ENCODE measurements around the gene KATNAL1. TPM values are rescaled to one million over a fixed set of nuclear protein-coding genes. Genes with fewer than 3 reads are reported as not detected.

KATNAL1 gene
- total RNA-seq, 1 donor: 7.0 TPM

DNA sequence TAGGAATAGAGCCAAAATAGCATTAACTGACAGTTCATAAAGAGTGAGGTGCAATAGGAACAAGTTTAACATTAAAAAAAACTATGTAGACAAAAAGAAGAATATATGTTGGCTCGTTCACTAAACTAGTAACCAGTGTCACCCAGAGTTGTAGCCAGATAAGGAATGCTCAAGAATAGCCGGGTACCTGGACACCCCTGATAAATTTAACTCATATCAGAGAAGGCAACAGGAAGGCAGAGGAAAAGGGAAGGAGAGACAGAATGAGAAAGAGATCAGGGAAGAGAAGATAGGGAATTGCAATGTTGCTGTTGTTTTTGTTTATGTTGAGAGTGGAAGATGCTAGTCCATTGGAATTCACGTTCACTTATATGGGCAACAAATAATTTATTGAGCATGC is 31.6 kb upstream of the KATNAL1 start:
- Histone ChIP-seq H3K4me1 (ENCODE audit: insufficient read depth, low read length) (peaks cover 6% of the 10 kb centered on the region), H3K4me3 (ENCODE audit: low read length) (no peak overlapping the region), H3K27me3 (ENCODE audit: insufficient read depth, low read length) (no peaks in the 10 kb centered on the region), H3K9me3 (ENCODE audit: low read depth, low read length) (no peaks in the 10 kb centered on the region)

DNA sequence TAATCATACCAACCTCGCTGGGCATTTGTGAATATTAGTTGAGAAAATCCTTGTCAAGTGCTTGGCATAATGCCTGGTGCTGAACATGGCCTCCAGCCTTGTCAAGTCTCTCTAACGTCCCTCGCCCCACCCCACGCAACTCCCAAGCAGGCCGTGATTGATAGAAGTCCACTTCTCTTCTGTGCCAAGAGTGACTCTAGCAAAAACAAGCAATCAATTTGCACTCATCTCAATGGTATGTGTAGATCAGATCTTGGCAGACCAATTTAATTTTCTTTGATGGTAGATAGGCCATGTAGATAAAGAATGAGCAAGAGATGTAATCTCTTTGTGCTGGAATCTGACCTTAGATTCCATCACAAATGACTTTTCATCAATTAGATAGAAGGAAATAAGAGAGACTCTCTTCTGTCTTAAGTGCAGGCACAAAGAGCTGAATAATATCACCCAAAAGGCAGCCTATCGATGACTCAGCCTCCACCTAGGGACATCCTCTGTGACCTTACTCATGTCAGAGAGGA is 31.0 kb upstream of the KATNAL1 start:
- Histone ChIP-seq H3K9me3 (ENCODE audit: low read depth, low read length) (no peaks in the 10 kb centered on the region), H3K4me3 (ENCODE audit: low read length) (no peak overlapping the region)

DNA sequence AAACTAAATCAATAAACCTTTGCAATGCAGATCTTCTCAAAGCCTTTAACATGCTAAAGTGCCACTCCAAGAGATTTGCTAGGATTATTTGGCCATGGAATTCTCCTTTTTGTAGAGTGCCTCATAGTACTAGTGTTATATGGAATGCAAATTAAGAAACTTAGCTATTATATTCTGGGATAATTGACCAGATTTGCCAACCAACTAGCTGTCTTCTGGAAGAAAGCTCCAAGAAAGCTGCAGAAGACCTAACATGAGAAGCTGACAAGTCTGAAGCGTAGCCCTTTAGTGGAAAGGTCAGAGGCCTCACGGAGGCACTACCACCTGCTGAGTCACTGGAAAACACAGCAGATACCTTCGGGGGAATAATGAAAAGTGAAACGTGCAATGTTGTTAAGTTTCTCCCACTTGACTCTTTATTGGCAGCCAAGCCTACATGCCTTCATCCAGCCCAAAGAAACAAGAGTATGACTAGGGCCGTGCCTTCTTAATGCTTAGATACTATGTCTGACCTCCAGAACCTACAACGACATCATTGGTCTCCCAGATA is 29.8 kb upstream of the KATNAL1 start:
- H3K4me3 ChIP-seq (ENCODE audit: low read length): no peak overlapping the region
- no peaks in the 10 kb centered on the region for H3K9me3 ChIP-seq (ENCODE audit: low read depth, low read length)
- H3K4me1 ChIP-seq (ENCODE audit: insufficient read depth, low read length): peaks cover 14% of the 10 kb centered on the region
- H3K27me3 ChIP-seq (ENCODE audit: insufficient read depth, low read length): no peaks in the 10 kb centered on the region

More for the DNA sequence above, 31.0 kb upstream of the KATNAL1 start:
- Histone ChIP-seq H3K4me1 (ENCODE audit: insufficient read depth, low read length) (peaks cover 9% of the 10 kb centered on the region), H3K27me3 (ENCODE audit: insufficient read depth, low read length) (no peaks in the 10 kb centered on the region)

DNA sequence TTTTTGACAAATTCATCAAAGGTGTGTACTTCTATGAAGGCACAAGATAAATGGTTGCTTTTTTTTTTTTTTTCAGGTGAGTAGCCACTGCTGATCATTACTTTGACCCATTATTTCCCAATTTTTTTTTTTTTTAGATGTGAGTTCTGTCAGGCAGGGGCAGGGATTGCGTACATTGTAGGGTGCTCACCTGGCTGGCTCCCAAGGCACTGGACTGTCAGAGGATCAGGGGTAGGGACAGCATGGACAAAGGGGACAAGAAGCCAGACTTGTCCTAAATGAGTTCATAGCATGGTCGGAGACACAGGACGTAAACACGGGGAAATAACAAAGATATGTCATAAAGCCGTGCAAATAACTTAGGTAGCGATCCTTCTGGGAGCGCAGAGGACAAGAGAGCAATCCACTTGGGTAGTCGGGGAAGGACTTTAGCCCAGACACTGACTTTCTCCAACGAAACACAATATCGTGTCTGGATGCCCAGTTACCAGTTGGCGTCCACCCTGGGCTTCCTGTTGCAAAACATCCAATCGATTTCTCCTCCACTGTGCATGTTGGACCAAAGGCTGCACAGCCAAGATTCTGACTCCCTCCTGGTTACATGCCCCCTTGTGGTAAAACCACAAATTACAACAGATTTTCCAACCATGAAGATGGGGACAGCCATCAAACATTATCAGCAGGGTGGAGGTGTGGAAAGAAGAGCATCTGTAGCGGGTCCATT is 27.5 kb upstream of the KATNAL1 start:
- Histone ChIP-seq H3K4me3 (ENCODE audit: low read length) (no peak overlapping the region), H3K4me1 (ENCODE audit: insufficient read depth, low read length) (peaks cover 12% of the 10 kb centered on the region), H3K27me3 (ENCODE audit: insufficient read depth, low read length) (no peaks in the 10 kb centered on the region), H3K9me3 (ENCODE audit: low read depth, low read length) (no peaks in the 10 kb centered on the region)

DNA sequence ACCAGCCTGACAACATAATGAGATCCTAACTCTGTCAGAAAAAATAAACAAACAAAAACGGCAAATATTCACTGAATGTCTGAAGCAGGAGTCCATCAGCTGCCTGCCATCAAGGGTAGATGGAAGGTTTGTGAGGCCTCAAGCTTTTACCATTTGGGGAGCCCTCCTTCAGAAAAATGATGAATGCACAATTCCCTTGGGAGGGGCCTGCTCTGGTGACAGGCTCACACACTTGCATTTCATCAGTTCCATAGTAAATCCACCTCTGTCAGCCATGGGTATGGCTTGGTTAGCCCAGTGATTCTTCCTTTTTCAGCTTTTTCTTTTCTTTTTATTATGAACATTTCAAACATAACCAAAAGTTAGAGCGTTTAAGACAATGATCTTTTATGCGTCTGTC is 26.3 kb upstream of the KATNAL1 start:
- no peaks in the 10 kb centered on the region for H3K9me3 ChIP-seq (ENCODE audit: low read depth, low read length)
- H3K4me1 ChIP-seq (ENCODE audit: insufficient read depth, low read length): peaks cover 12% of the 10 kb centered on the region
- no peaks in the 10 kb centered on the region for H3K27me3 ChIP-seq (ENCODE audit: insufficient read depth, low read length)
- no peak overlapping the region for H3K4me3 ChIP-seq (ENCODE audit: low read length)

DNA sequence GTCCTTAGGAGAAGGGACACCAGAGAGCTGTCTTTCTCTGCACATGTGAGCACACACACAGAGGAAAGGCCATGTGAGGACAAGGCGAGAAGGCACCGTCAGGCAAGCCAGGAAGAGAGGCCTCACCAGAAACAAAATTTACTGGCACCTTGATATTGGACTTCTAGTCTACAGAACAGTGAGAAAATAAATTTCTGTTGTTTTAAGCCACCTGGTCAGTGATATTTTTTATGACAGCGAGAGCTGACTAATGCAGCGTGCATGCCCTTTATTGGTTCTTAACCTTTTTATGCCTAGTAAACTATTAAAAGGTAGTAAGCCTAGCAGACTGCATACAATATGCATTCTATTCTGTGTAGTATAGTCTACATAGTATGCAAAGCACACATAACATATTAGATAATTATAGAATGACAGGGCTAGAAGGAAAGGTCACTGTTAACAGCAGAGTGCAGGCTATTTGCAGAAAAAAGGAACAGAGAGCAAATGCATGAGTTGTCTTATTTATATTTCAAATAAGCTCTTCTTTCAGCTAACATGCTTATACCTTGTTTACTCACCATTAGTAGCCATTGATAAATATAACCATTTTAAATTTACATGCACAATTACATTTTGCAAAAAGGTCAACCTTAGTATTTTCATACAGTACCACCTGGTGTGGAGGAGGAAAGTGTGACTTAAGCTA is 25.2 kb upstream of the KATNAL1 start:
- no peak overlapping the region for H3K4me3 ChIP-seq (ENCODE audit: low read length)
- no peaks in the 10 kb centered on the region for H3K9me3 ChIP-seq (ENCODE audit: low read depth, low read length)
- no peaks in the 10 kb centered on the region for H3K27me3 ChIP-seq (ENCODE audit: insufficient read depth, low read length)
- peaks cover 12% of the 10 kb centered on the region for H3K4me1 ChIP-seq (ENCODE audit: insufficient read depth, low read length)

DNA sequence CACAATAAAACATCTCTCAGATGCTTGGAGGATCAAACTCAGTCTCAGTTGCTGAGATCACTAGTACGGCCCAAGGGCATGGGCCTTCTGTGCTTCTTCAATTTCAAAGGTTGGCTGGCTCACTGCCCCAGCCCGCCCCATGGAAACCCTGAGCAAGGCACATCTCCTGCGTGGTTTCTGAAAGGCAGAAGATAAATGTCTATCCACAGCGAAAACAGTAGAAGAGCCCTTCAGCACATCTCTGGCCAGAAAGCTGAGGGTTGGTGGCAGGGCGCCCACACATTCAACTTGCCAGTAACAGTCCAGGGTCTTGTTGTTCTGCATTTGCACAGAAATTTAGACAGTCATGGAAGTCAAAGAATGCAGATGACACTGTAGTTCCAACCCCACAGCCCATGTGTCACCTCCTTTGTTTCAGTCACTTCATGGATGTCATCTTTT is 24.0 kb upstream of the KATNAL1 start:
- Histone ChIP-seq H3K27me3 (ENCODE audit: insufficient read depth, low read length) (no peaks in the 10 kb centered on the region), H3K4me3 (ENCODE audit: low read length) (no peak overlapping the region), H3K4me1 (ENCODE audit: insufficient read depth, low read length) (peaks cover 9% of the 10 kb centered on the region), H3K9me3 (ENCODE audit: low read depth, low read length) (no peaks in the 10 kb centered on the region)

DNA sequence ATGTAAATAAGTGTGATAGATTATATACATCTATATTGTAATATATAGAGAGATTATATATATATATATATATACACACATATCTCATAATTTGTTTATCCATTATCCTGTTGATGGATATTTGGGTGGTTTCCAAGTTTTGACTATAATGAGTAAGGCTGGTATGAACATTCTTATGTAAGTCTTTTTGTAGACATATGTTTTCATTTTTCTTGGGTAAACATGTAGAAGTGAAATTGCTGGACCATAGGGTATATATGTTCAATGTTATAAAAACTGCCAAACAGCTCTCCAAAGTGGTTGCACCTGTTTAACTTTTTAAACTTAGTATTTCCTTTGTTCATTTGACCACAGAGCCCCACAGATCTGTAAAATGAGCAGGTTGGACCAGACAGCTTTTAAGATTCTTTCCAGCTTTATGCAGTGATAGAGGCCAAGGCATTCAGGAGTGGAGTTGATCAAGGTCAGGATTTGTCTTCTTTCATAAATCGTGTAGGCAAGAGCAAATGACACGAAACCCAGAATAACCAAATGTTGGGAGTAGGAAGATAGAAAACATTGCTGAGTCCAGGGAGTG is 21.7 kb upstream of the KATNAL1 start:
- Histone ChIP-seq H3K4me3 (ENCODE audit: low read length) (no peak overlapping the region), H3K27me3 (ENCODE audit: insufficient read depth, low read length) (no peaks in the 10 kb centered on the region), H3K9me3 (ENCODE audit: low read depth, low read length) (no peaks in the 10 kb centered on the region), H3K4me1 (ENCODE audit: insufficient read depth, low read length) (peaks cover 8% of the 10 kb centered on the region)

DNA sequence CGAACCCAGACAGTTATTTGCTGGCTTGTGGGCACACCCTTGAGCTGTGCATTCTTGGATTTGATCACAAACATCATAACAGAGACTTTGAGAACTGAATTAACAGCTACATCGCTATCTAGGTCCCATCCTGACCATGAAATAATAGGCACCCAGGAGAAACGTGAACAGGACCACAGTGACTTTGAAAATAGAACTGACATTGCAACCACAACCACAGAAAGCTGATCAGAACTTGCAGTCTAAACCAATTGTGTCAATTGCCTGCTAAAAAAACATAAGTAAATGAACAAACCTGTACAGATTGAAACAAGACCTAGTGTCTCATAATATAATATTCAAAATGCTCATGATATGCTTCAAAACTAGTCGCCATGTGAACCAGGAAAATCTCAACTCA is 18.3 kb upstream of the KATNAL1 start:
- Histone ChIP-seq H3K4me3 (ENCODE audit: low read length) (no peak overlapping the region), H3K4me1 (ENCODE audit: insufficient read depth, low read length) (no peaks in the 10 kb centered on the region), H3K27me3 (ENCODE audit: insufficient read depth, low read length) (no peaks in the 10 kb centered on the region), H3K9me3 (ENCODE audit: low read depth, low read length) (no peaks in the 10 kb centered on the region)

DNA sequence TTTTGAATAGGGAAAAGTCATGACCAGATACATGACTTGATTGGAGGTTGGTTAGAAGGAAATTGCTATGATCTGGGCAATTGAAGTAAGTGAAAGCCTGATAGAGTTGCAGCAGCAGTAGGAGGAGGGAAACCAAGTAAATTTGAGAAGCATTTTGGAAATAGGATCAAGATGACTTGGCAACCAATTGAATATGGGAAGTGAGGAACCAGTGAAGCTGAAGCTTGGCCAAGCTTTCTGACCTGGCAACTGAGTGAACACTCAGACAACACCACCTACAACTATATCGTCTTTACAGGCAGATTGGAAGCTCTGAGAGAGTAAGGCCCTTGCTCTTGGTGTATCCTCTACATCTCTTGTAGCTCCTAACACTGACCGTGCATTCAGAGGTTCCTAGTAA is 16.2 kb upstream of the KATNAL1 start:
- Histone ChIP-seq H3K27me3 (ENCODE audit: insufficient read depth, low read length) (no peaks in the 10 kb centered on the region), H3K9me3 (ENCODE audit: low read depth, low read length) (no peaks in the 10 kb centered on the region), H3K4me3 (ENCODE audit: low read length) (no peak overlapping the region), H3K4me1 (ENCODE audit: insufficient read depth, low read length) (no peaks in the 10 kb centered on the region)

DNA sequence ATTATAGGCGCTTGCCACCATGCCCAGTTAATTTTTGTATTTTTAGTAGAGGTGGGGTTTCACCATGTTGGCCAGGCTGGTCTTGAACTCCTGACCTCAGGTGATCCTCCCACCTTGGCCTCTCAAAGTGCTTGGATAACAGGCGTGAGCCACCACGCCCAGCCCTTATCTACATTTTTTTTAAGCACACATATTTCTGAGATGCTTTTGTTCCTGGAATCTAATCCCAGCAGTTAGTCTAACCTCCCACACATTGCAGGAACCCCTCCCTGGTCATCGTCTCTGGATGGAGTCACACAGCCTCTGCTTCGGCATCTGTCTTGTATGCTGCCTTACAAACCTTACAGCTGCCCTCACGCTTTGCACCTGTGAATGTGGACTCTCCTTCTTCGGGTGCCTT is 15.1 kb upstream of the KATNAL1 start:
- Histone ChIP-seq H3K4me3 (ENCODE audit: low read length) (no peak overlapping the region), H3K9me3 (ENCODE audit: low read depth, low read length) (no peaks in the 10 kb centered on the region), H3K4me1 (ENCODE audit: insufficient read depth, low read length) (no peaks in the 10 kb centered on the region), H3K27me3 (ENCODE audit: insufficient read depth, low read length) (no peaks in the 10 kb centered on the region)

DNA sequence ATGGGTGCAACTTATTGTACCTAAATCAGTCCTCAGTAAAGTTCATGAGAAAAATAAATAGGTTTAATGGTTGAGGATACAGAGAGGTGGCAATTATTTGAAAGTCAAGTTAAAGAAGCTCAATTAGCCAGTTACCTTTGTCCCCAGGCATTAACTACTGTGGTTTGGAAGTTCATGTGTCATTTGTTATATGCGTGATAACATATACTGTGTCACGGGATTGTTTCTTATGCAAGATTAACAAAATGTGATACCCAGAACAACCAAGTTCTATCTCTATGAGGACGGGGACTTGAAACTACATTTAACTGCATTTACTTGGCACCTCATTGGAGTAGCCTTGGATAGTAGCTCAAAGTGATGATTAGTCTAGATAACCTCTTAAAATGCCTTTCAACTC is 13.9 kb upstream of the KATNAL1 start:
- no peaks in the 10 kb centered on the region for H3K27me3 ChIP-seq (ENCODE audit: insufficient read depth, low read length)
- H3K9me3 ChIP-seq (ENCODE audit: low read depth, low read length): no peaks in the 10 kb centered on the region
- no peak overlapping the region for H3K4me3 ChIP-seq (ENCODE audit: low read length)
- no peaks in the 10 kb centered on the region for H3K4me1 ChIP-seq (ENCODE audit: insufficient read depth, low read length)

DNA sequence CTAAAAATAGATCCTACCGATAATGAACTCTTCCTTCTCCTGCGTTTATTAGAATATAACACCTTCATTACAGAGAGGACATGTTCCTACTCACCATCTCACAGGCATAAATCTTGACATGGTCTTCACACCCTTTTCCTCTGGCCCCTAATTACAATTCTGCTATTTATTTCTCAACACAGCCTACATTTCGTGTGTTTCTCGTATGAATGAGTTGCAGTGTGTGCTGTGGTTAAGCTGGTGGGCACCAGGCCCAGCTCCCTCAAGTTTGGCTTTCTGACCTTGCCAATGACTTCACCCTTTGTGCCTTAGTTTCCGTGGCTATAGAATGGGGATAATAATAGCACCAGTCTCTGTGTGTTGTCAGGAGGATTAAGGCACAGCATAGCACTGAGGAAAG is 12.3 kb upstream of the KATNAL1 start:
- peaks cover 8% of the 10 kb centered on the region for H3K4me1 ChIP-seq (ENCODE audit: insufficient read depth, low read length)
- H3K27me3 ChIP-seq (ENCODE audit: insufficient read depth, low read length): no peaks in the 10 kb centered on the region
- H3K9me3 ChIP-seq (ENCODE audit: low read depth, low read length): no peaks in the 10 kb centered on the region
- H3K4me3 ChIP-seq (ENCODE audit: low read length): no peak overlapping the region

DNA sequence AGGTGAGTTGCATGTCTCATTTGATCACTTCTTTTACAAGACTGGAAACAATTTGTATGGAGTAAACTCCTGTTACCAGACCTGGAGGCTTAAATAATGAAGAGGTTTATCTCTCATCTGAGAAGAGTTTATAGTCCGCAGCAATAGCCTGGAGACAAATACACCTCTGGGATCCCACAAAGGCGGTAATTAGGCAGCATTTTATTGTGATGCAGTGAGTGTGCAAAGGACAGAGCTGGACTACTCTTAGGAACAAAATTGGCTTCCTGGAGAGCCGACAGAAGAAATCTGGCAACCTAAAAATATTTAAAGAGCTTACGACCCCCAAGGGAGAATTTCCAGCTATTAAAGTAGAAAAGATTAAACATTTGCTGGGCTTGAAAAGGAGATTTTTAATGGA is 11.8 kb upstream of the KATNAL1 start:
- Histone ChIP-seq H3K4me1 (ENCODE audit: insufficient read depth, low read length) (peaks cover 11% of the 10 kb centered on the region), H3K9me3 (ENCODE audit: low read depth, low read length) (no peaks in the 10 kb centered on the region)

DNA sequence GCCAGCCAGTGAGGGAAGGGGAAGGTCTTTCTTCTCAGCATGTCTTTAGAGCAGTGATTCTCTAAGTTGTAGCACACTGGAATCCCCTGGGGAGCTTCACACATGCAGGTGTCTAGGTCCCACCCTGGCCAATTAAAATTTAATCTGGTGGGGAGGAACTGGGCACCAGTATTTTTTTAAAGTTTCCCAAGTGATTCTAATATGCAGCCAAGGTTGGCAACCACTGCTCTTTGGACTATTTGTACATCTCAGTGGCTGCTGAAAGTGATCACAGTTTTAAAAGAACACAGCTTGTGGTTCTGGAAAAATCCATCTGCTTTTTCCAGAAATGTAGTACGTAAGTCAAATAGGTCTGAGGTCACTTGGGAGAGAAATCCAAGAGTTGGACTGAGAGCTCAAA is 10.7 kb upstream of the KATNAL1 start:
- Histone ChIP-seq H3K9me3 (ENCODE audit: low read depth, low read length) (no peaks in the 10 kb centered on the region), H3K27me3 (ENCODE audit: insufficient read depth, low read length) (no peaks in the 10 kb centered on the region), H3K4me3 (ENCODE audit: low read length) (no peak overlapping the region), H3K4me1 (ENCODE audit: insufficient read depth, low read length) (peaks cover 18% of the 10 kb centered on the region)

More for the DNA sequence above, 11.8 kb upstream of the KATNAL1 start:
- no peak overlapping the region for H3K4me3 ChIP-seq (ENCODE audit: low read length)
- H3K27me3 ChIP-seq (ENCODE audit: insufficient read depth, low read length): no peaks in the 10 kb centered on the region
